Karpas-422 (cell line): ENCODE data around the gene HOXB3. TPM values are rescaled to one million over a fixed set of nuclear protein-coding genes. Genes with fewer than 3 reads are reported as not detected.

Experiments used
- DNase-seq: peaks from one replicate; pipeline ENCODE4 v3.0.0-alpha.2; 2015
- H2AFZ ChIP-seq: fragments of 200-600 bp; sonication (generic); 2 replicates; pipeline ENCODE4 v1.6.1; 2014; ENCODE audit warnings: antibody characterized with exemption, low read length, mixed read lengths
- H3K27ac ChIP-seq: fragments of 200-600 bp; sonication (generic); 2 replicates; pipeline ENCODE4 v1.5.1; 2014; ENCODE audit warnings: mild to moderate bottlenecking, low read length, moderate library complexity
- H3K27me3 ChIP-seq: fragments of 200-600 bp; sonication (generic); 2 replicates; pipeline ENCODE4 v1.6.1; 2014; ENCODE audit warnings: low read length, mixed read lengths
- H3K36me3 ChIP-seq: fragments of 200-600 bp; sonication (generic); 2 replicates; pipeline ENCODE4 v1.6.1; 2014; ENCODE audit warnings: low read length, mixed read lengths; ENCODE audit not compliant: insufficient read depth
- H3K4me1 ChIP-seq: fragments of 200-600 bp; sonication (generic); 2 replicates; pipeline ENCODE4 v1.6.1; 2014; ENCODE audit warnings: mild to moderate bottlenecking, low read length, mixed read lengths
- H3K4me2 ChIP-seq: fragments of 200-600 bp; sonication (generic); 2 replicates; pipeline ENCODE4 v1.6.1; 2014; ENCODE audit warnings: low read length, low read depth, mild to moderate bottlenecking; ENCODE audit not compliant: poor library complexity, severe bottlenecking
- H3K4me3 ChIP-seq: fragments of 200-600 bp; sonication (generic); 2 replicates; pipeline ENCODE4 v1.5.1; 2014; ENCODE audit warnings: mild to moderate bottlenecking, antibody characterized with exemption, low read length, mixed read lengths
- H3K79me2 ChIP-seq: fragments of 200-600 bp; sonication (generic); 2 replicates; pipeline ENCODE4 v1.6.1; 2014; ENCODE audit warnings: mild to moderate bottlenecking, low read length, mixed read lengths
- H3K9ac ChIP-seq: fragments of 200-600 bp; sonication (generic); 2 replicates; pipeline ENCODE4 v1.6.0; 2014; ENCODE audit warnings: low read length
- H3K9me2 ChIP-seq: fragments of 200-600 bp; sonication (generic), shearing (Covaris generic); replicated peaks from 2 replicates; pipeline ENCODE4 v1.6.0; 2014; ENCODE audit warnings: mild to moderate bottlenecking, low read length, moderate library complexity; ENCODE audit not compliant: insufficient read depth
- H3K9me3 ChIP-seq: fragments of 300-700, 200-600 bp; sonication (generic); 2 replicates; pipeline ENCODE4 v1.6.1; 2014; ENCODE audit warnings: low read length, mixed read lengths
- H4K20me1 ChIP-seq: fragments of 200-600 bp; sonication (generic); 2 replicates; pipeline ENCODE4 v1.6.1; 2014; ENCODE audit warnings: mild to moderate bottlenecking, antibody characterized with exemption, low read length, low read depth; ENCODE audit not compliant: insufficient read depth
- total RNA-seq: library from RNA; depleted of rRNA; stranded (reverse); fragments of >200 nt; shearing (Covaris generic); gene quantifications from 2 replicates; pipeline ENCODE4 v1.2.3, GENCODE V29; 2014; ENCODE audit warnings: low replicate concordance

The HOXB3 gene
- total RNA-seq, 1 experiment from 2014 or later, result 0.97 TPM

- Histone ChIP-seq H3K27me3 (no peaks in the 10 kb centered on the region), H3K9me2 (no peaks in the 10 kb centered on the region), H3K27ac (no peak overlapping the region), H3K4me1 (peaks cover 5% of the 10 kb centered on the region; the same call in 1 of the 2 replicates), H3K4me2 (no peak overlapping the region), H3K4me3 (no peak overlapping the region), H4K20me1 (no peaks in the 10 kb centered on the region), H3K79me2 (no peaks in the 10 kb centered on the region), H3K9ac (no peak overlapping the region), H2AFZ (no peak overlapping the region), H3K9me3 (no peaks in the 10 kb centered on the region), H3K36me3 (no peaks in the 10 kb centered on the region)
- no peak for DNase-seq
Measured at GRCh38 chr17:48596735-48597527, 6.9 kb upstream of the HOXB3 start.

- no peaks in the 10 kb centered on the region for H3K79me2 ChIP-seq
- H3K27ac ChIP-seq, result no peak overlapping the region
- H3K4me3 ChIP-seq, result no peak overlapping the region
- H3K4me1 ChIP-seq, result peaks cover 2% of the 10 kb centered on the region; the same call in 1 of the 2 replicates
- no peak for DNase-seq
- H4K20me1 ChIP-seq, result no peaks in the 10 kb centered on the region
- no peak overlapping the region for H2AFZ ChIP-seq
- H3K4me2 ChIP-seq, result no peak overlapping the region
- no peaks in the 10 kb centered on the region for H3K36me3 ChIP-seq
- no peak overlapping the region for H3K9ac ChIP-seq
- H3K27me3 ChIP-seq, result no peaks in the 10 kb centered on the region
- no peaks in the 10 kb centered on the region for H3K9me3 ChIP-seq
- no peaks in the 10 kb centered on the region for H3K9me2 ChIP-seq
Measured at GRCh38 chr17:48596000-48596734, 6.1 kb upstream of the HOXB3 start.

GRCh38 chr17:48595278-48595999 lies 5.4 kb upstream of the HOXB3 start:
- Histone ChIP-seq H4K20me1 (no peaks in the 10 kb centered on the region), H3K27ac (no peak overlapping the region), H3K9ac (no peak overlapping the region), H3K27me3 (no peaks in the 10 kb centered on the region), H3K4me3 (no peak overlapping the region), H3K4me1 (no peaks in the 10 kb centered on the region), H3K9me3 (no peaks in the 10 kb centered on the region), H3K36me3 (no peaks in the 10 kb centered on the region), H3K4me2 (no peak overlapping the region), H3K9me2 (no peaks in the 10 kb centered on the region), H2AFZ (no peak overlapping the region), H3K79me2 (no peaks in the 10 kb centered on the region)
- DNase-seq, result no peak

- H3K9me2 ChIP-seq, result no peaks in the 10 kb centered on the region
- no peak for DNase-seq
- no peaks in the 10 kb centered on the region for H3K27me3 ChIP-seq
- no peak overlapping the region for H3K9ac ChIP-seq
- H3K9me3 ChIP-seq, result no peaks in the 10 kb centered on the region
- no peak overlapping the region for H3K4me2 ChIP-seq
- no peak overlapping the region for H2AFZ ChIP-seq
- no peaks in the 10 kb centered on the region for H3K36me3 ChIP-seq
- no peaks in the 10 kb centered on the region for H3K79me2 ChIP-seq
- no peaks in the 10 kb centered on the region for H3K4me1 ChIP-seq
- H4K20me1 ChIP-seq, result no peaks in the 10 kb centered on the region
- no peak overlapping the region for H3K27ac ChIP-seq
- no peak overlapping the region for H3K4me3 ChIP-seq
Measured at GRCh38 chr17:48594538-48595277, 4.7 kb upstream of the HOXB3 start.

GRCh38 chr17:48593840-48594537 lies 3.9 kb upstream of the HOXB3 start:
- no peaks in the 10 kb centered on the region for H3K4me1 ChIP-seq
- H3K9ac ChIP-seq, result no peak overlapping the region
- peak; percentile 88 for DNase-seq
- H3K36me3 ChIP-seq, result no peaks in the 10 kb centered on the region
- no peaks in the 10 kb centered on the region for H3K9me3 ChIP-seq
- no peaks in the 10 kb centered on the region for H3K9me2 ChIP-seq
- no peaks in the 10 kb centered on the region for H4K20me1 ChIP-seq
- H3K4me2 ChIP-seq, result no peak overlapping the region
- H3K27me3 ChIP-seq, result no peaks in the 10 kb centered on the region
- no peaks in the 10 kb centered on the region for H3K79me2 ChIP-seq
- H3K27ac ChIP-seq, result no peak overlapping the region
- H2AFZ ChIP-seq, result 0 out of 2 replicates have a peak overlapping the region, but pooled peaks have one; percentile 54
- H3K4me3 ChIP-seq, result no peak overlapping the region

- no peaks in the 10 kb centered on the region for H3K36me3 ChIP-seq
- H3K9ac ChIP-seq, result no peak within 1 kb of the TSS
- no peaks in the 10 kb centered on the region for H3K9me2 ChIP-seq
- H2AFZ ChIP-seq, result 0 out of 2 replicates have a peak within 1 kb of the TSS, but pooled peaks have one; percentile 54
- no peaks in the 10 kb centered on the region for H3K9me3 ChIP-seq
- DNase-seq, result no peak
- no peaks in the 10 kb centered on the region for H3K4me1 ChIP-seq
- no peak within 1 kb of the TSS for H3K27ac ChIP-seq
- H3K4me2 ChIP-seq, result no peak within 1 kb of the TSS
- no peaks in the 10 kb centered on the region for H3K27me3 ChIP-seq
- no peaks in the 10 kb centered on the region for H4K20me1 ChIP-seq
- H3K79me2 ChIP-seq, result no peaks in the 10 kb centered on the region
- no peak within 1 kb of the TSS for H3K4me3 ChIP-seq
Measured at GRCh38 chr17:48593126-48593829, 3.2 kb upstream of the HOXB3 start, which contains the start of gene HOXB5. HOXB5 (minus strand) TSS chr17:48593779; CDS start chr17:48593682, 97 bp downstream.

GRCh38 chr17:48592577-48592976 lies 2.5 kb upstream of the HOXB3 start:
- H3K9ac ChIP-seq, result no peak overlapping the region
- H3K9me2 ChIP-seq, result no peaks in the 10 kb centered on the region
- no peaks in the 10 kb centered on the region for H3K9me3 ChIP-seq
- H3K4me3 ChIP-seq, result no peak overlapping the region
- no peaks in the 10 kb centered on the region for H4K20me1 ChIP-seq
- H3K36me3 ChIP-seq, result no peaks in the 10 kb centered on the region
- H2AFZ ChIP-seq, result no peak overlapping the region
- H3K4me2 ChIP-seq, result no peak overlapping the region
- DNase-seq, result no peak
- H3K4me1 ChIP-seq, result no peaks in the 10 kb centered on the region
- H3K79me2 ChIP-seq, result no peaks in the 10 kb centered on the region
- H3K27ac ChIP-seq, result no peak overlapping the region
- H3K27me3 ChIP-seq, result no peaks in the 10 kb centered on the region
